SK-N-SH (cell line): ENCODE results near the gene URM1. TPM values are rescaled to one million over a fixed set of nuclear protein-coding genes. Genes with fewer than 3 reads are reported as not detected.

Experiments
- CTCF ChIA-PET: fragments of 300-600, 350-600 bp; formaldehyde crosslinking; extraction: SDS; loops from one replicate; lab custom pipeline; 2021; lab: Yijun Ruan, JAX
- POLR2A ChIA-PET: fragments of 350-600 bp; sonication (Branson Sonifier 250); formaldehyde crosslinking; extraction: SDS; loops from one replicate; lab custom pipeline; 2020; ENCODE audit warnings: antibody characterized with exemption, inconsistent platforms; lab: Yijun Ruan, JAX
- DNase-seq: peaks from one replicate; pipeline ENCODE4 v3.0.0; 2012
- H2AFZ ChIP-seq: fragments of 200-600 bp; sonication (generic); 2 replicates; pipeline ENCODE4 v1.8.1; 2016; ENCODE audit warnings: antibody characterized with exemption, mild to moderate bottlenecking, low read depth
- H3F3A ChIP-seq: fragments of 200-600 bp; sonication (generic); replicated peaks from 2 replicates; pipeline ENCODE3; 2016; ENCODE audit warnings: antibody characterized with exemption, mild to moderate bottlenecking; ENCODE audit not compliant: insufficient read depth
- H3K27ac ChIP-seq, 2 experiments: fragments of 200-500 bp in 1 of 2; fragments of 200-600 bp in 1 of 2; sonication (Bioruptor generic) in 1 of 2; sonication (generic), shearing (Covaris generic) in 1 of 2; 2 replicates each; pipeline versions ENCODE4 v1.5.1 to v1.6.1; 2014 to 2016; ENCODE audit warnings: low read depth in 2 of 2, inconsistent platforms in 1 of 2, low read length in 1 of 2, mild to moderate bottlenecking in 1 of 2, mixed read lengths in 1 of 2
- H3K27me3 ChIP-seq: fragments of 200-600 bp; sonication (generic), shearing (Covaris generic); 2 replicates; pipeline ENCODE4 v1.6.1; 2016; ENCODE audit warnings: mixed run types; ENCODE audit not compliant: insufficient read depth
- H3K36me3 ChIP-seq, 2 experiments: fragments of 200-500 bp in 1 of 2; fragments of 200-600 bp in 1 of 2; sonication (Bioruptor generic) in 1 of 2; sonication (generic) in 1 of 2; replicated peaks in 1 of 2; 2 replicates each; pipeline versions ENCODE3 to v1.5.1; 2014 to 2016; ENCODE audit warnings: low read length in 1 of 2, mild to moderate bottlenecking in 1 of 2; ENCODE audit not compliant: insufficient read depth in 2 of 2, control insufficient read depth in 1 of 2
- H3K4me1 ChIP-seq, 2 experiments: fragments of 200-500 bp in 1 of 2; fragments of 200-600 bp in 1 of 2; sonication (Bioruptor generic) in 1 of 2; sonication (generic), shearing (Covaris generic) in 1 of 2; 2 replicates each; pipeline versions ENCODE4 v1.5.1 to v1.6.1; 2014 to 2016; ENCODE audit warnings: low read depth in 1 of 2, low read length in 1 of 2, mixed run types in 1 of 2; ENCODE audit not compliant: insufficient read depth in 2 of 2, control insufficient read depth in 1 of 2
- H3K4me2 ChIP-seq: fragments of 200-600 bp; sonication (generic), shearing (Covaris generic); 2 replicates; pipeline ENCODE4 v1.6.1; 2017; ENCODE audit warnings: mixed run types
- H3K4me3 ChIP-seq, 2 experiments: fragments of 200-500 bp in 1 of 2; fragments of 200-600 bp in 1 of 2; sonication (Bioruptor generic) in 1 of 2; sonication (generic), shearing (Covaris generic) in 1 of 2; 2 replicates each; pipeline versions ENCODE4 v1.5.1 to v1.8.1; 2014 to 2016; ENCODE audit warnings: low read depth in 2 of 2, inconsistent platforms in 1 of 2, low read length in 1 of 2, mild to moderate bottlenecking in 1 of 2, mixed read lengths in 1 of 2, moderate library complexity in 1 of 2
- H3K79me2 ChIP-seq: fragments of 200-600 bp; sonication (generic); 2 replicates; pipeline ENCODE4 v1.8.1; 2017; ENCODE audit warnings: mild to moderate bottlenecking; ENCODE audit not compliant: insufficient read depth
- H3K9ac ChIP-seq: fragments of 200-600 bp; sonication (generic); 2 replicates; pipeline ENCODE4 v1.6.1; 2017; ENCODE audit warnings: mixed run types
- H3K9me2 ChIP-seq: fragments of 200-600 bp; sonication (generic); 2 replicates; pipeline ENCODE4 v1.6.1; 2017; ENCODE audit warnings: mixed run types
- H3K9me3 ChIP-seq: fragments of 200-600 bp; sonication (generic); 2 replicates; pipeline ENCODE4 v1.6.1; 2017; ENCODE audit warnings: mixed run types, mild to moderate bottlenecking, moderate library complexity
- H4K20me1 ChIP-seq: fragments of 200-600 bp; sonication (generic); 2 replicates; pipeline ENCODE4 v1.6.1; 2017; ENCODE audit warnings: mild to moderate bottlenecking, mixed run types; ENCODE audit not compliant: insufficient read depth
- CTCF ChIP-seq: fragments of 200-600 bp; sonication (generic); IDR thresholded peaks from 2 replicates; pipeline ENCODE4 v1.6.1; 2017; ENCODE audit warnings: antibody characterized with exemption, mild to moderate bottlenecking, moderate library complexity
- ELF1 ChIP-seq: IDR thresholded peaks from 2 replicates; pipeline ENCODE4 v1.4.0; 2012
- EP300 ChIP-seq, 2 experiments: IDR thresholded peaks; 2 replicates each; pipeline versions ENCODE4 v1.4.0 to v1.6.1; 2012; ENCODE audit warnings: borderline replicate concordance in 1 of 2, low read depth in 1 of 2, low read length in 1 of 2
- EZH2phosphoT487 ChIP-seq: fragments of 200-600 bp; sonication (generic); IDR thresholded peaks from 2 replicates; pipeline ENCODE4 v1.6.1; 2017; ENCODE audit warnings: low read depth, mixed run types, mild to moderate bottlenecking, antibody characterized with exemption, moderate library complexity, borderline replicate concordance
- FOXM1 ChIP-seq: IDR thresholded peaks from 2 replicates; pipeline ENCODE4 v1.4.0; 2012; ENCODE audit warnings: low read depth, mild to moderate bottlenecking
- GABPA ChIP-seq: IDR thresholded peaks from 2 replicates; pipeline ENCODE4 v1.4.0; 2012; ENCODE audit warnings: low read depth, mild to moderate bottlenecking
- GATA2 ChIP-seq: sonication (generic); formaldehyde crosslinking; IDR thresholded peaks from 2 replicates; pipeline ENCODE4 v1.5.0; 2020; ENCODE audit warnings: mild to moderate bottlenecking, missing genetic modification reagents
- JUND ChIP-seq: IDR thresholded peaks from 2 replicates; pipeline ENCODE4 v1.4.0; 2012
- MAX ChIP-seq: IDR thresholded peaks from 2 replicates; pipeline ENCODE4 v1.4.0; 2012; ENCODE audit warnings: low read depth
- MEF2A ChIP-seq: IDR thresholded peaks from 2 replicates; pipeline ENCODE4 v1.4.0; 2012; ENCODE audit warnings: low read depth, borderline replicate concordance
- NRF1 ChIP-seq: IDR thresholded peaks from 2 replicates; pipeline ENCODE4 v1.6.1; 2012; ENCODE audit warnings: low read depth, mild to moderate bottlenecking, low read length
- RAD21 ChIP-seq: IDR thresholded peaks from 2 replicates; pipeline ENCODE4 v1.6.1; 2012; ENCODE audit warnings: mild to moderate bottlenecking, low read length
- RFX5 ChIP-seq: IDR thresholded peaks from 2 replicates; pipeline ENCODE4 v1.6.1; 2012; ENCODE audit warnings: mild to moderate bottlenecking, improper control_type of control experiment, low read length
- SMC3 ChIP-seq: IDR thresholded peaks from 2 replicates; pipeline ENCODE4 v1.6.1; 2012; ENCODE audit warnings: low read depth, low read length, improper control_type of control experiment
- TCF12 ChIP-seq: IDR thresholded peaks from 2 replicates; pipeline ENCODE4 v1.4.0; 2012
- USF1 ChIP-seq: IDR thresholded peaks from 2 replicates; pipeline ENCODE4 v1.4.0; 2012; ENCODE audit warnings: low read depth, borderline replicate concordance
- YY1 ChIP-seq: IDR thresholded peaks from 2 replicates; pipeline ENCODE4 v1.4.0; 2012; ENCODE audit warnings: low read depth, mild to moderate bottlenecking
- WGBS: methylation state at CpG from one replicate; pipeline ENCODE4 v1.1.6; 2017; ENCODE audit warnings: low lambda C conversion rate; 5-methylcytosine and 5-hydroxymethylcytosine counted together
- polyA plus RNA-seq, 3 experiments: library from polyadenylated mRNA; depleted of rRNA; stranded (reverse); fragments of >200 nt; gene quantifications; 2 replicates each; pipeline ENCODE4 v1.2.3, GENCODE V29; 2012
- TF ChIP-seq, protein P1 (sequence below): IDR thresholded peaks from 2 replicates; pipeline ENCODE4 v1.6.1; 2012; ENCODE audit warnings: mild to moderate bottlenecking, low read depth, low read length, moderate library complexity
- TF ChIP-seq, protein P2 (sequence below): IDR thresholded peaks from 2 replicates; pipeline ENCODE4 v1.4.0; 2012; ENCODE audit warnings: low read depth, borderline replicate concordance

URM1 gene
- polyA plus RNA-seq, 1 of the 3 experiments (the other 2 are of a cell fraction): 58.9 TPM

DNA sequence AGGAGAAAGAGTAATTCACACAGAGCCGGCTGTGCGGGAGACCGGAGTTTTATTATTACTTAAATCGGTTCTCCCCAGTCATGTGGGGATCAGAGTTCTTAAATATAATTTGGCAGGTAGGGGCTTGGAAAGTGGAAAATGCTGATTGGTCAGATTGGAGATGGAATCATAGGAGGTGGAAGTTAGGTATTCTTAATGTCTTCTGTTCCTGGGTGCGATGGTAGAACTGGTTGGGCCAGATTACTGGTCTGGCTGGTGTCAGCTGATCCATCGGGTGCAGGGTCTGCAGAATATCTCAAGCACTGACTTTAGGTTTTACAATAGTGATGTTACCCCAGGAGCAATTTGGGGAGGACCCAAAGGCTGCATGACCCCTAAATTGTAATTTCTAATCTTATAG is 44.8 kb downstream of the URM1 start:
- no peak for DNase-seq
- Histone ChIP-seq H3K36me3 (no peaks in the 10 kb centered on the region), H3K4me1 (peaks cover 0 to 10% of the 10 kb centered on the region in 2 experiments; a peak in 1 of 4 replicates), H3K79me2 (peaks cover under 1% of the 10 kb centered on the region; the same call in 1 of the 2 replicates), H3K4me3 (no peak overlapping the region), H2AFZ (no peak overlapping the region), H3K27me3 (no peaks in the 10 kb centered on the region; the same call in 1 of the 2 replicates), H3K27ac (no peak overlapping the region), H3K9ac (no peak overlapping the region), H3F3A (no peaks in the 10 kb centered on the region), H3K9me3 (no peaks in the 10 kb centered on the region), H3K9me2 (no peaks in the 10 kb centered on the region), H3K4me2 (no peak overlapping the region)
- WGBS: 78% methylated on average over 6 of the region's 6 CpGs
- CTCF ChIA-PET: interaction anchor here (1.4 kb wide), 1 partner anchor 23 kb away, joined by 5 read pairs; no protein-coding TSS in a partner anchor
- no peak for TF ChIP-seq ELF1
- no peak for TF ChIP-seq EZH2phosphoT487
- TF ChIP-seq, protein P1, sequence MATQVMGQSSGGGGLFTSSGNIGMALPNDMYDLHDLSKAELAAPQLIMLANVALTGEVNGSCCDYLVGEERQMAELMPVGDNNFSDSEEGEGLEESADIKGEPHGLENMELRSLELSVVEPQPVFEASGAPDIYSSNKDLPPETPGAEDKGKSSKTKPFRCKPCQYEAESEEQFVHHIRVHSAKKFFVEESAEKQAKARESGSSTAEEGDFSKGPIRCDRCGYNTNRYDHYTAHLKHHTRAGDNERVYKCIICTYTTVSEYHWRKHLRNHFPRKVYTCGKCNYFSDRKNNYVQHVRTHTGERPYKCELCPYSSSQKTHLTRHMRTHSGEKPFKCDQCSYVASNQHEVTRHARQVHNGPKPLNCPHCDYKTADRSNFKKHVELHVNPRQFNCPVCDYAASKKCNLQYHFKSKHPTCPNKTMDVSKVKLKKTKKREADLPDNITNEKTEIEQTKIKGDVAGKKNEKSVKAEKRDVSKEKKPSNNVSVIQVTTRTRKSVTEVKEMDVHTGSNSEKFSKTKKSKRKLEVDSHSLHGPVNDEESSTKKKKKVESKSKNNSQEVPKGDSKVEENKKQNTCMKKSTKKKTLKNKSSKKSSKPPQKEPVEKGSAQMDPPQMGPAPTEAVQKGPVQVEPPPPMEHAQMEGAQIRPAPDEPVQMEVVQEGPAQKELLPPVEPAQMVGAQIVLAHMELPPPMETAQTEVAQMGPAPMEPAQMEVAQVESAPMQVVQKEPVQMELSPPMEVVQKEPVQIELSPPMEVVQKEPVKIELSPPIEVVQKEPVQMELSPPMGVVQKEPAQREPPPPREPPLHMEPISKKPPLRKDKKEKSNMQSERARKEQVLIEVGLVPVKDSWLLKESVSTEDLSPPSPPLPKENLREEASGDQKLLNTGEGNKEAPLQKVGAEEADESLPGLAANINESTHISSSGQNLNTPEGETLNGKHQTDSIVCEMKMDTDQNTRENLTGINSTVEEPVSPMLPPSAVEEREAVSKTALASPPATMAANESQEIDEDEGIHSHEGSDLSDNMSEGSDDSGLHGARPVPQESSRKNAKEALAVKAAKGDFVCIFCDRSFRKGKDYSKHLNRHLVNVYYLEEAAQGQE: no peak
- TF ChIP-seq SMC3: no peak
- TF ChIP-seq MEF2A: no peak
- no peak for TF ChIP-seq JUND
- no peak for TF ChIP-seq GATA2 (CRISPR knock-in tag)
- no peak for TF ChIP-seq RAD21
- TF ChIP-seq EP300 (IDR thresholded peaks at IDR 0.05; ENCODE audit: borderline replicate concordance in 1 of 2, low read depth in 1 of 2, low read length in 1 of 2): no peak
- TF ChIP-seq USF1: no peak
- no peak for TF ChIP-seq NRF1
- TF ChIP-seq YY1: no peak
- no peak for TF ChIP-seq TCF12
- TF ChIP-seq MAX: no peak
- TF ChIP-seq GABPA: no peak
- TF ChIP-seq RFX5: no peak
- no peak for TF ChIP-seq CTCF
- no peak for TF ChIP-seq FOXM1
- TF ChIP-seq, protein P2, sequence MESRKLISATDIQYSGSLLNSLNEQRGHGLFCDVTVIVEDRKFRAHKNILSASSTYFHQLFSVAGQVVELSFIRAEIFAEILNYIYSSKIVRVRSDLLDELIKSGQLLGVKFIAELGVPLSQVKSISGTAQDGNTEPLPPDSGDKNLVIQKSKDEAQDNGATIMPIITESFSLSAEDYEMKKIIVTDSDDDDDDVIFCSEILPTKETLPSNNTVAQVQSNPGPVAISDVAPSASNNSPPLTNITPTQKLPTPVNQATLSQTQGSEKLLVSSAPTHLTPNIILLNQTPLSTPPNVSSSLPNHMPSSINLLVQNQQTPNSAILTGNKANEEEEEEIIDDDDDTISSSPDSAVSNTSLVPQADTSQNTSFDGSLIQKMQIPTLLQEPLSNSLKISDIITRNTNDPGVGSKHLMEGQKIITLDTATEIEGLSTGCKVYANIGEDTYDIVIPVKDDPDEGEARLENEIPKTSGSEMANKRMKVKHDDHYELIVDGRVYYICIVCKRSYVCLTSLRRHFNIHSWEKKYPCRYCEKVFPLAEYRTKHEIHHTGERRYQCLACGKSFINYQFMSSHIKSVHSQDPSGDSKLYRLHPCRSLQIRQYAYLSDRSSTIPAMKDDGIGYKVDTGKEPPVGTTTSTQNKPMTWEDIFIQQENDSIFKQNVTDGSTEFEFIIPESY: no peak
- TF ChIP-seq, all 33 proteins: peak for 0
- H4K20me1 ChIP-seq: no peaks in the 10 kb centered on the region
- POLR2A ChIA-PET: no interaction called here
